Body of pancreas (tissue), 4 donors: ENCODE measurements around the gene CHD8. TPM values are rescaled to one million over a fixed set of nuclear protein-coding genes. Genes with fewer than 3 reads are reported as not detected.

Source experiments
- ATAC-seq: fragments of 150-250 bp; one replicate; pipeline ENCODE4 v1.9.1; 2016
- DNase-seq, 4 donors: peaks; one replicate each; pipeline ENCODE4 v3.0.0-alpha.2; 2019
- H3K27ac ChIP-seq, 4 donors: fragments of 200-600 bp; sonication (generic); 1 replicate in 3 of 4; 2 replicates in 1 of 4; pipeline versions ENCODE4 v1.5.1 to v1.6.1; 2016 to 2019; ENCODE audit warnings: mild to moderate bottlenecking in 1 of 4, mixed read lengths in 1 of 4, moderate library complexity in 1 of 4
- H3K27me3 ChIP-seq, 2 donors: fragments of 200-600 bp; sonication (generic); one replicate each; pipeline ENCODE4 v1.6.0; 2016; ENCODE audit warnings: mild to moderate bottlenecking in 1 of 2
- H3K36me3 ChIP-seq, 2 donors: fragments of 200-600 bp; sonication (generic); replicated peaks in 1 of 2; 2 replicates each; pipeline ENCODE4 v1.5.1; 2016; ENCODE audit warnings: low read depth in 2 of 2; ENCODE audit not compliant: insufficient read depth in 1 of 2
- H3K4me1 ChIP-seq: fragments of 200-600 bp; sonication (generic); one replicate; pipeline ENCODE4 v1.6.0; 2016
- H3K4me3 ChIP-seq, 2 donors: fragments of 200-600 bp; sonication (generic); 1 replicate in 1 of 2; 2 replicates in 1 of 2; pipeline ENCODE4 v1.5.1; 2016 to 2019
- H3K9me3 ChIP-seq, 3 donors: fragments of 200-600 bp; sonication (generic); 1 replicate in 2 of 3; 2 replicates in 1 of 3; pipeline ENCODE4 v1.5.1; 2016
- CTCF ChIP-seq, 7 experiments: fragments of 450-650 bp in 4 of 7; fragments of 200-600 bp in 3 of 7; sonication (generic) in 3 of 7; IDR thresholded peaks; one replicate each; pipeline ENCODE4 v1.5.1; 2016 to 2019; ENCODE audit warnings: antibody characterized with exemption in 7 of 7
- POLR2A ChIP-seq, 3 donors: fragments of 450-650 bp; IDR thresholded peaks; one replicate each; pipeline ENCODE4 v1.6.1; 2016; ENCODE audit warnings: antibody characterized with exemption in 3 of 3, mild to moderate bottlenecking in 2 of 3
- WGBS, 2 donors: methylation state at CpG; one replicate each; pipeline ENCODE4 v1.1.5; 2017; 5-methylcytosine and 5-hydroxymethylcytosine counted together
- intact Hi-C: fragments of 100-400 bp; cut with DNase I; formaldehyde crosslinking; loops from one replicate; pipeline ENCODE4 v1.15.1; 2023
- total RNA-seq, 2 donors: library from RNA; depleted of rRNA; stranded (reverse); fragments of >200 nt; gene quantifications; one replicate each; pipeline ENCODE4 v1.1.0, GENCODE V29; 2016

The CHD8 gene
- total RNA-seq, 2 donors from 2014 or later = 33.2 to 72.2 TPM

- intact Hi-C loops = no loop called here
- ATAC-seq = no peak
- H3K27me3 ChIP-seq = no peaks in the 10 kb centered on the region
- no peaks in the 10 kb centered on the region for H3K4me1 ChIP-seq
- no peaks in the 10 kb centered on the region for H3K9me3 ChIP-seq
- TF ChIP-seq CTCF (IDR thresholded peaks at IDR 0.05) (no peak), POLR2A (IDR thresholded peaks at IDR 0.05) (no peak)
- no peak for DNase-seq
- no peak overlapping the region for H3K27ac ChIP-seq
- H3K36me3 ChIP-seq = peaks cover 8 to 67% of the 10 kb centered on the region in 2 donors
- no peak overlapping the region for H3K4me3 ChIP-seq
Measured at GRCh38 chr14:21406213-21406612, 49.7 kb downstream of the CHD8 start.

GRCh38 chr14:21405097-21405496, 50.8 kb downstream of the CHD8 start:
- Histone ChIP-seq H3K4me1 (no peaks in the 10 kb centered on the region), H3K9me3 (no peaks in the 10 kb centered on the region), H3K27me3 (no peaks in the 10 kb centered on the region), H3K36me3 (peaks cover 12 to 68% of the 10 kb centered on the region in 2 donors), H3K27ac (no peak overlapping the region), H3K4me3 (no peak overlapping the region)
- DNase-seq (no peak), ATAC-seq (no peak)
- intact Hi-C loops = no loop called here
- TF ChIP-seq POLR2A (IDR thresholded peaks at IDR 0.05) (no peak), CTCF (IDR thresholded peaks at IDR 0.05) (no peak)
- WGBS, 2 donors = 86 to 89% methylated on average over 3 of the region's 3 CpGs

- Histone ChIP-seq H3K27me3 (no peaks in the 10 kb centered on the region), H3K4me3 (no peak overlapping the region), H3K36me3 (peaks cover 27 to 72% of the 10 kb centered on the region in 2 donors), H3K27ac (no peak overlapping the region), H3K9me3 (no peaks in the 10 kb centered on the region), H3K4me1 (no peaks in the 10 kb centered on the region)
- TF ChIP-seq POLR2A (IDR thresholded peaks at IDR 0.05) = no peak
- TF ChIP-seq CTCF (IDR thresholded peaks at IDR 0.05) = no peak
- intact Hi-C loops = no loop called here
- ATAC-seq (no peak), DNase-seq (no peak)
- WGBS, 2 donors = 95% methylated on average over 5 of the region's 5 CpGs
Measured at GRCh38 chr14:21399311-21399870, 56.5 kb downstream of the CHD8 start.

GRCh38 chr14:21398901-21399300, 57.0 kb downstream of the CHD8 start:
- Histone ChIP-seq H3K4me1 (no peaks in the 10 kb centered on the region), H3K4me3 (no peak overlapping the region), H3K9me3 (no peaks in the 10 kb centered on the region), H3K36me3 (peaks cover 27 to 76% of the 10 kb centered on the region in 2 donors), H3K27ac (no peak overlapping the region), H3K27me3 (no peaks in the 10 kb centered on the region)
- no peak for TF ChIP-seq CTCF (IDR thresholded peaks at IDR 0.05)
- no peak for TF ChIP-seq POLR2A (IDR thresholded peaks at IDR 0.05)
- DNase-seq (no peak), ATAC-seq (no peak)
- WGBS, 2 donors = 90 to 94% methylated on average over 4 of the region's 4 CpGs
- intact Hi-C loops = no loop called here

- no peak overlapping the region for H3K27ac ChIP-seq
- H3K4me1 ChIP-seq = no peaks in the 10 kb centered on the region
- WGBS, 2 donors = 0% methylated on average over 1 of the region's 1 CpG
- intact Hi-C loops = no loop called here
- H3K4me3 ChIP-seq = no peak overlapping the region
- TF ChIP-seq CTCF (IDR thresholded peaks at IDR 0.05) = no peak
- TF ChIP-seq POLR2A (IDR thresholded peaks at IDR 0.05) = no peak
- H3K27me3 ChIP-seq = no peaks in the 10 kb centered on the region
- H3K9me3 ChIP-seq = no peaks in the 10 kb centered on the region
- peaks cover 34 to 70% of the 10 kb centered on the region in 2 donors for H3K36me3 ChIP-seq
- ATAC-seq (no peak), DNase-seq (no peak)
Measured at GRCh38 chr14:21395450-21395849, 60.5 kb downstream of the CHD8 start.
